Common myeloid progenitor, CD34-positive (primary cell): ENCODE data around the gene IFNW1.
A peak's percentile ranks its signal among the peaks of the same experiment; 100 is the strongest.

ENCODE experiments used
- CTCF ChIA-PET: fragments of 350-600 bp; sonication (Branson Sonifier 250); formaldehyde crosslinking; loops from one replicate; lab custom pipeline; 2021; ENCODE audit warnings: antibody characterized with exemption; lab: Charles Lee
- POLR2A ChIA-PET: fragments of 350-600 bp; sonication (Branson Sonifier 250); formaldehyde crosslinking; loops from one replicate; lab custom pipeline; 2021; ENCODE audit warnings: antibody characterized with exemption; lab: Charles Lee
- DNase-seq, 3 donors: peaks; one replicate each; pipeline versions ENCODE4 v3.0.0 to v3.0.0-alpha.2; 2013
- H3K27ac ChIP-seq, 2 experiments: 1 replicate in 1 of 2; 2 replicates in 1 of 2; pipeline ENCODE4 v1.7.0; 2013; ENCODE audit warnings: inconsistent platforms in 2 of 2, low read length in 2 of 2, mild to moderate bottlenecking in 2 of 2, low read depth in 1 of 2, moderate library complexity in 1 of 2; ENCODE audit not compliant: severe bottlenecking in 2 of 2, insufficient read depth in 1 of 2, poor library complexity in 1 of 2
- H3K27me3 ChIP-seq, 5 experiments: replicated peaks in 2 of 5; 1 replicate in 3 of 5; 2 replicates in 2 of 5; pipeline versions ENCODE4 v1.6.1 to v1.7.0; 2013; ENCODE audit warnings: low read length in 4 of 5, mild to moderate bottlenecking in 2 of 5, moderate library complexity in 2 of 5, inconsistent platforms in 1 of 5; ENCODE audit not compliant: insufficient read depth in 5 of 5, control insufficient read depth in 4 of 5
- H3K36me3 ChIP-seq, 4 experiments: 1 replicate in 2 of 4; 2 replicates in 2 of 4; pipeline versions ENCODE4 v1.6.1 to v1.7.0; 2013; ENCODE audit warnings: low read length in 3 of 4, control low read depth in 1 of 4, mild to moderate bottlenecking in 1 of 4; ENCODE audit not compliant: control insufficient read depth in 4 of 4, insufficient read depth in 4 of 4
- H3K4me1 ChIP-seq, 4 experiments: 1 replicate in 3 of 4; 2 replicates in 1 of 4; pipeline versions ENCODE4 v1.6.1 to v1.7.1; 2013; ENCODE audit warnings: low read length in 3 of 4, mild to moderate bottlenecking in 3 of 4, control low read depth in 1 of 4, inconsistent platforms in 1 of 4, moderate library complexity in 1 of 4; ENCODE audit not compliant: control insufficient read depth in 4 of 4, insufficient read depth in 4 of 4; ENCODE audit errors: control extremely low read depth in 1 of 4
- H3K4me3 ChIP-seq, 7 experiments: 1 replicate in 4 of 7; 2 replicates in 3 of 7; pipeline versions ENCODE4 v1.5.1 to v1.7.0; 2013; ENCODE audit warnings: mild to moderate bottlenecking in 7 of 7, low read length in 6 of 7, moderate library complexity in 6 of 7, inconsistent platforms in 2 of 7, low read depth in 2 of 7, control low read depth in 1 of 7; ENCODE audit not compliant: insufficient read depth in 4 of 7, control insufficient read depth in 1 of 7; ENCODE audit errors: extremely low read depth in 1 of 7
- H3K9me3 ChIP-seq, 5 experiments: 1 replicate in 4 of 5; 2 replicates in 1 of 5; pipeline versions ENCODE4 v1.6.1 to v1.7.1; 2013; ENCODE audit warnings: low read length in 4 of 5, mild to moderate bottlenecking in 2 of 5, inconsistent platforms in 1 of 5, low read depth in 1 of 5, moderate library complexity in 1 of 5; ENCODE audit not compliant: control insufficient read depth in 4 of 5, insufficient read depth in 2 of 5; ENCODE audit errors: control extremely low read depth in 1 of 5

Gene IFNW1

GRCh38 chr9:21095561-21095960, 46.1 kb downstream of the IFNW1 start:
- ChIA-PET POLR2A (no interaction called here), CTCF (interaction anchor here (1.0 to 2.1 kb wide), 4 partner anchors 10 to 23 kb away, joined by 3 to 15 read pairs (median 4); no protein-coding TSS in a partner anchor)
- Histone ChIP-seq H3K27ac (no peak overlapping the region), H3K4me1 (peaks cover 9 to 28% (median 23%) of the 10 kb centered on the region in 4 experiments), H3K27me3 (no peaks in the 10 kb centered on the region), H3K9me3 (no peaks in the 10 kb centered on the region), H3K36me3 (no peaks in the 10 kb centered on the region), H3K4me3 (peak overlapping the region in 3 of 7 experiments; percentile 8 to 37 (median 24))
- DNase-seq: no peak
